HL-60 (cell line): ENCODE measurements around the gene CHRDL2.

ENCODE experiments used
- DNase-seq, 2 experiments: peaks; one replicate each; pipeline ENCODE4 v3.0.0-alpha.2; 2010 to 2020; ENCODE audit warnings: low read depth in 1 of 2, low spot score in 1 of 2
- H3K27ac ChIP-seq: fragments of 250-450 bp; sonication (Bioruptor Pico); replicated peaks from 2 replicates; pipeline ENCODE4 v1.5.1; 2020; ENCODE audit warnings: mild to moderate bottlenecking, moderate library complexity
- H3K27me3 ChIP-seq: fragments of 250-450 bp; sonication (Bioruptor Pico); 2 replicates; pipeline ENCODE4 v1.5.1; 2021; ENCODE audit warnings: mild to moderate bottlenecking, moderate library complexity; ENCODE audit not compliant: insufficient read depth, poor library complexity, severe bottlenecking
- H3K4me3 ChIP-seq: replicated peaks from 2 replicates; pipeline ENCODE4 v1.5.1; 2011; ENCODE audit warnings: mild to moderate bottlenecking, control low read depth, low read length; ENCODE audit not compliant: insufficient read depth
- CTCF ChIP-seq: IDR thresholded peaks from one replicate; pipeline ENCODE4 v1.5.1; 2011; ENCODE audit warnings: low read length, control low read depth, inconsistent platforms; ENCODE audit not compliant: insufficient read depth
- GABPA ChIP-seq: IDR thresholded peaks from 2 replicates; pipeline ENCODE4 v1.6.1; 2012; ENCODE audit warnings: low read depth
- POLR2AphosphoS5 ChIP-seq: IDR thresholded peaks from 2 replicates; pipeline ENCODE4 v1.6.1; 2012; ENCODE audit warnings: low read depth
- SPI1 ChIP-seq: IDR thresholded peaks from 2 replicates; pipeline ENCODE4 v1.6.1; 2012; ENCODE audit warnings: low read depth, mild to moderate bottlenecking, borderline replicate concordance
- TF ChIP-seq, protein P1 (sequence below): IDR thresholded peaks from 2 replicates; pipeline ENCODE4 v1.6.1; 2012; ENCODE audit warnings: low read depth; ENCODE audit not compliant: insufficient replicate concordance

The CHRDL2 gene

GRCh38 chr11:74687237-74688023 is 43.8 kb downstream of the CHRDL2 start:
- H3K4me3 ChIP-seq, result no peak overlapping the region
- DNase-seq, result no peak
- TF ChIP-seq POLR2AphosphoS5 (no peak), CTCF (no peak), GABPA (no peak), SPI1 (no peak)
- TF ChIP-seq, protein P1, sequence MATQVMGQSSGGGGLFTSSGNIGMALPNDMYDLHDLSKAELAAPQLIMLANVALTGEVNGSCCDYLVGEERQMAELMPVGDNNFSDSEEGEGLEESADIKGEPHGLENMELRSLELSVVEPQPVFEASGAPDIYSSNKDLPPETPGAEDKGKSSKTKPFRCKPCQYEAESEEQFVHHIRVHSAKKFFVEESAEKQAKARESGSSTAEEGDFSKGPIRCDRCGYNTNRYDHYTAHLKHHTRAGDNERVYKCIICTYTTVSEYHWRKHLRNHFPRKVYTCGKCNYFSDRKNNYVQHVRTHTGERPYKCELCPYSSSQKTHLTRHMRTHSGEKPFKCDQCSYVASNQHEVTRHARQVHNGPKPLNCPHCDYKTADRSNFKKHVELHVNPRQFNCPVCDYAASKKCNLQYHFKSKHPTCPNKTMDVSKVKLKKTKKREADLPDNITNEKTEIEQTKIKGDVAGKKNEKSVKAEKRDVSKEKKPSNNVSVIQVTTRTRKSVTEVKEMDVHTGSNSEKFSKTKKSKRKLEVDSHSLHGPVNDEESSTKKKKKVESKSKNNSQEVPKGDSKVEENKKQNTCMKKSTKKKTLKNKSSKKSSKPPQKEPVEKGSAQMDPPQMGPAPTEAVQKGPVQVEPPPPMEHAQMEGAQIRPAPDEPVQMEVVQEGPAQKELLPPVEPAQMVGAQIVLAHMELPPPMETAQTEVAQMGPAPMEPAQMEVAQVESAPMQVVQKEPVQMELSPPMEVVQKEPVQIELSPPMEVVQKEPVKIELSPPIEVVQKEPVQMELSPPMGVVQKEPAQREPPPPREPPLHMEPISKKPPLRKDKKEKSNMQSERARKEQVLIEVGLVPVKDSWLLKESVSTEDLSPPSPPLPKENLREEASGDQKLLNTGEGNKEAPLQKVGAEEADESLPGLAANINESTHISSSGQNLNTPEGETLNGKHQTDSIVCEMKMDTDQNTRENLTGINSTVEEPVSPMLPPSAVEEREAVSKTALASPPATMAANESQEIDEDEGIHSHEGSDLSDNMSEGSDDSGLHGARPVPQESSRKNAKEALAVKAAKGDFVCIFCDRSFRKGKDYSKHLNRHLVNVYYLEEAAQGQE, result no peak
- no peak overlapping the region for H3K27ac ChIP-seq
- peaks cover 10% of the 10 kb centered on the region for H3K27me3 ChIP-seq

DNA sequence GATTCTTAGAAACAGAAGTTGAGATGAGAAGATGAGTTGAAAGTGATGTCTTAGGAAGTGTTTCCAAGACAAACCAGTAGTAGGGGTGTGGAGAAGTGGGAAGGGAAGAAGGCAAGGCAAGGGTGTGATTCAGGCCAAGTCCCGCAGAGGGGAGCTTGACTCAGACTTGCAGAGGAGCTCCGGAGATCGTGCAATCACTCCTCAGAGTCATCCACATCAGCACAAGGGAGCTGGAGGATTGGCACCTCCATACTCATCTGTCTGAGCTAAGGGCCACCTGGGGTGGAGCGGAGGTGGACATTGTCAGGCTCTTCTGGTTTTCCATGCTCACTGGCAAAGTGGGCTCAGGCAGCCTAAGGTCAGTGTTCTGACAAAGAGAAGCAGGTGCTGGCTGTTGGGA is 44.4 kb downstream of the CHRDL2 start:
- Histone ChIP-seq H3K4me3 (no peak overlapping the region), H3K27ac (no peak overlapping the region), H3K27me3 (peaks cover 10% of the 10 kb centered on the region)
- TF ChIP-seq SPI1 (no peak), POLR2AphosphoS5 (no peak), GABPA (no peak), CTCF (no peak)
- TF ChIP-seq, protein P1, result no peak
- DNase-seq, result no peak

DNA sequence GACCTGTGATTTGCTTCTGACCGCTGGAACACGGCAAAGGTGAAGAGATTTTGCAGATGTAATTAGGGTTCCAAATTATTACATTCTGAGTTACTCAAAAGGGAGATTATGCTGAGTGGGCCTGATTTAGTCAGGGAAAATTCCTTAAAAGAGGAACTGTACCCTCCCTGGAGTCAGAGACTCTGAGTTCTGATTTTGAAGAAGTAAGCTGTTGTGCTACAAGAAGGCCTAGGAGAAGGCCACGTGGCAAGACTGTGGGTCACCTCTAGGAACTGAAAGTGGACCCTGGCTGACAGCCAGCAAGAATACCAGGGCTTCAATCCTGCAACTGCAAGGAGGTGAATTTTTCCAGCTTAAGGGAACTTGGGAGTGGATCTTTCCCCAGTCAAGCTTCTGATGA is 45.3 kb downstream of the CHRDL2 start:
- peaks cover 10% of the 10 kb centered on the region for H3K27me3 ChIP-seq
- H3K4me3 ChIP-seq, result no peak overlapping the region
- H3K27ac ChIP-seq, result no peak overlapping the region
- DNase-seq, result no peak
- TF ChIP-seq POLR2AphosphoS5 (no peak), GABPA (no peak), SPI1 (peak; percentile 61)

DNA sequence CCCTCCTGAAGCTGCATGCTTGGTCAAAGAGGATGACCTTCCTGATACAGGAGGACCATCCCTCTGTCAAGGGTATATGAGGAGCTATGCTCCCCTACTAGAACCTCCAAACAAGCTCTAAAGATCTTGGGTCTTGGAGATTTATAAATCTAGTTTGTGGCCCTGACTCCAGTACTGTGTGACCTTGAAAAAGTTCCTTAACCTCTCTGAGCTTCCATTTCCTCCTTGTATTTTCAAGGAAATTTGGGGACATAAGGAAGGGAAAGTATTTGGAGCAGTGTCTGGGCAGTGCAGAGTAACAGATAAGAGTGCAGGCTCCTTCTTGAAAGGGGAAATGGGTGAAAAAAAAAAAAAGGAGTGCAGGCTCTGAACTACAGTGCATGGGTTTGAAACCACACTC is 45.9 kb downstream of the CHRDL2 start:
- Histone ChIP-seq H3K27ac (no peak overlapping the region), H3K27me3 (peaks cover 10% of the 10 kb centered on the region), H3K4me3 (no peak overlapping the region)
- no peak for DNase-seq
- TF ChIP-seq POLR2AphosphoS5, result no peak
- TF ChIP-seq, protein P1, result no peak
- no peak for TF ChIP-seq GABPA
